SK-N-SH (cell line): Measurements from ENCODE around the gene ACOXL. TPM values are rescaled to one million over a fixed set of nuclear protein-coding genes. Genes with fewer than 3 reads are reported as not detected.
"Not testable (repeated sequence)": the region's sequence is repeated elsewhere in the genome, so short reads cannot be mapped to it uniquely, and the experiment has no call there.

ENCODE experiments used
- CTCF ChIA-PET: fragments of 300-600, 350-600 bp; formaldehyde crosslinking; extraction: SDS; loops from one replicate; lab custom pipeline; 2021; lab: Yijun Ruan, JAX
- POLR2A ChIA-PET: fragments of 350-600 bp; sonication (Branson Sonifier 250); formaldehyde crosslinking; extraction: SDS; loops from one replicate; lab custom pipeline; 2020; ENCODE audit warnings: antibody characterized with exemption, inconsistent platforms; lab: Yijun Ruan, JAX
- DNase-seq: peaks from one replicate; pipeline ENCODE4 v3.0.0; 2012
- H2AFZ ChIP-seq: fragments of 200-600 bp; sonication (generic); 2 replicates; pipeline ENCODE4 v1.8.1; 2016; ENCODE audit warnings: antibody characterized with exemption, mild to moderate bottlenecking, low read depth
- H3F3A ChIP-seq: fragments of 200-600 bp; sonication (generic); replicated peaks from 2 replicates; pipeline ENCODE3; 2016; ENCODE audit warnings: antibody characterized with exemption, mild to moderate bottlenecking; ENCODE audit not compliant: insufficient read depth
- H3K27ac ChIP-seq, 2 experiments: fragments of 200-500 bp in 1 of 2; fragments of 200-600 bp in 1 of 2; sonication (Bioruptor generic) in 1 of 2; sonication (generic), shearing (Covaris generic) in 1 of 2; 2 replicates each; pipeline versions ENCODE4 v1.5.1 to v1.6.1; 2014 to 2016; ENCODE audit warnings: low read depth in 2 of 2, inconsistent platforms in 1 of 2, low read length in 1 of 2, mild to moderate bottlenecking in 1 of 2, mixed read lengths in 1 of 2
- H3K27me3 ChIP-seq: fragments of 200-600 bp; sonication (generic), shearing (Covaris generic); 2 replicates; pipeline ENCODE4 v1.6.1; 2016; ENCODE audit warnings: mixed run types; ENCODE audit not compliant: insufficient read depth
- H3K36me3 ChIP-seq, 2 experiments: fragments of 200-500 bp in 1 of 2; fragments of 200-600 bp in 1 of 2; sonication (Bioruptor generic) in 1 of 2; sonication (generic) in 1 of 2; replicated peaks in 1 of 2; 2 replicates each; pipeline versions ENCODE3 to v1.5.1; 2014 to 2016; ENCODE audit warnings: low read length in 1 of 2, mild to moderate bottlenecking in 1 of 2; ENCODE audit not compliant: insufficient read depth in 2 of 2, control insufficient read depth in 1 of 2
- H3K4me1 ChIP-seq, 2 experiments: fragments of 200-500 bp in 1 of 2; fragments of 200-600 bp in 1 of 2; sonication (Bioruptor generic) in 1 of 2; sonication (generic), shearing (Covaris generic) in 1 of 2; 2 replicates each; pipeline versions ENCODE4 v1.5.1 to v1.6.1; 2014 to 2016; ENCODE audit warnings: low read depth in 1 of 2, low read length in 1 of 2, mixed run types in 1 of 2; ENCODE audit not compliant: insufficient read depth in 2 of 2, control insufficient read depth in 1 of 2
- H3K4me2 ChIP-seq: fragments of 200-600 bp; sonication (generic), shearing (Covaris generic); 2 replicates; pipeline ENCODE4 v1.6.1; 2017; ENCODE audit warnings: mixed run types
- H3K4me3 ChIP-seq, 2 experiments: fragments of 200-500 bp in 1 of 2; fragments of 200-600 bp in 1 of 2; sonication (Bioruptor generic) in 1 of 2; sonication (generic), shearing (Covaris generic) in 1 of 2; 2 replicates each; pipeline versions ENCODE4 v1.5.1 to v1.8.1; 2014 to 2016; ENCODE audit warnings: low read depth in 2 of 2, inconsistent platforms in 1 of 2, low read length in 1 of 2, mild to moderate bottlenecking in 1 of 2, mixed read lengths in 1 of 2, moderate library complexity in 1 of 2
- H3K79me2 ChIP-seq: fragments of 200-600 bp; sonication (generic); 2 replicates; pipeline ENCODE4 v1.8.1; 2017; ENCODE audit warnings: mild to moderate bottlenecking; ENCODE audit not compliant: insufficient read depth
- H3K9ac ChIP-seq: fragments of 200-600 bp; sonication (generic); 2 replicates; pipeline ENCODE4 v1.6.1; 2017; ENCODE audit warnings: mixed run types
- H3K9me2 ChIP-seq: fragments of 200-600 bp; sonication (generic); 2 replicates; pipeline ENCODE4 v1.6.1; 2017; ENCODE audit warnings: mixed run types
- H3K9me3 ChIP-seq: fragments of 200-600 bp; sonication (generic); 2 replicates; pipeline ENCODE4 v1.6.1; 2017; ENCODE audit warnings: mixed run types, mild to moderate bottlenecking, moderate library complexity
- H4K20me1 ChIP-seq: fragments of 200-600 bp; sonication (generic); 2 replicates; pipeline ENCODE4 v1.6.1; 2017; ENCODE audit warnings: mild to moderate bottlenecking, mixed run types; ENCODE audit not compliant: insufficient read depth
- CTCF ChIP-seq: fragments of 200-600 bp; sonication (generic); IDR thresholded peaks from 2 replicates; pipeline ENCODE4 v1.6.1; 2017; ENCODE audit warnings: antibody characterized with exemption, mild to moderate bottlenecking, moderate library complexity
- ELF1 ChIP-seq: IDR thresholded peaks from 2 replicates; pipeline ENCODE4 v1.4.0; 2012
- EP300 ChIP-seq, 2 experiments: IDR thresholded peaks; 2 replicates each; pipeline versions ENCODE4 v1.4.0 to v1.6.1; 2012; ENCODE audit warnings: borderline replicate concordance in 1 of 2, low read depth in 1 of 2, low read length in 1 of 2
- EZH2phosphoT487 ChIP-seq: fragments of 200-600 bp; sonication (generic); IDR thresholded peaks from 2 replicates; pipeline ENCODE4 v1.6.1; 2017; ENCODE audit warnings: low read depth, mixed run types, mild to moderate bottlenecking, antibody characterized with exemption, moderate library complexity, borderline replicate concordance
- FOSL2 ChIP-seq: IDR thresholded peaks from 2 replicates; pipeline ENCODE4 v1.4.0; 2012; ENCODE audit warnings: low read depth, mild to moderate bottlenecking, moderate library complexity, borderline replicate concordance
- JUND ChIP-seq: IDR thresholded peaks from 2 replicates; pipeline ENCODE4 v1.4.0; 2012
- MAX ChIP-seq: IDR thresholded peaks from 2 replicates; pipeline ENCODE4 v1.4.0; 2012; ENCODE audit warnings: low read depth
- MXI1 ChIP-seq: IDR thresholded peaks from 2 replicates; pipeline ENCODE4 v1.6.1; 2012; ENCODE audit warnings: mild to moderate bottlenecking, low read depth, low read length, improper control_type of control experiment
- NRF1 ChIP-seq: IDR thresholded peaks from 2 replicates; pipeline ENCODE4 v1.6.1; 2012; ENCODE audit warnings: low read depth, mild to moderate bottlenecking, low read length
- POLR2AphosphoS5 ChIP-seq: IDR thresholded peaks from 2 replicates; pipeline ENCODE4 v1.6.1; 2012; ENCODE audit warnings: low read depth, low read length
- RAD21 ChIP-seq: IDR thresholded peaks from 2 replicates; pipeline ENCODE4 v1.6.1; 2012; ENCODE audit warnings: mild to moderate bottlenecking, low read length
- RXRA ChIP-seq: IDR thresholded peaks from 2 replicates; pipeline ENCODE4 v1.4.0; 2012; ENCODE audit warnings: low read depth, mild to moderate bottlenecking, borderline replicate concordance
- SIN3A ChIP-seq: IDR thresholded peaks from 2 replicates; pipeline ENCODE4 v1.6.1; 2012; ENCODE audit warnings: low read depth, mild to moderate bottlenecking, low read length, moderate library complexity, borderline replicate concordance
- TAF1 ChIP-seq: IDR thresholded peaks from 2 replicates; pipeline ENCODE4 v1.6.1; 2012; ENCODE audit warnings: low read depth, mild to moderate bottlenecking, low read length, moderate library complexity, borderline replicate concordance
- TCF12 ChIP-seq: IDR thresholded peaks from 2 replicates; pipeline ENCODE4 v1.4.0; 2012
- TEAD4 ChIP-seq: IDR thresholded peaks from 2 replicates; pipeline ENCODE4 v1.4.0; 2012; ENCODE audit warnings: mild to moderate bottlenecking, borderline replicate concordance; ENCODE audit not compliant: insufficient read depth
- USF1 ChIP-seq: IDR thresholded peaks from 2 replicates; pipeline ENCODE4 v1.4.0; 2012; ENCODE audit warnings: low read depth, borderline replicate concordance
- WGBS: methylation state at CpG from one replicate; pipeline ENCODE4 v1.1.6; 2017; ENCODE audit warnings: low lambda C conversion rate; 5-methylcytosine and 5-hydroxymethylcytosine counted together
- polyA plus RNA-seq, 3 experiments: library from polyadenylated mRNA; depleted of rRNA; stranded (reverse); fragments of >200 nt; gene quantifications; 2 replicates each; pipeline ENCODE4 v1.2.3, GENCODE V29; 2012
- TF ChIP-seq, protein P1 (sequence below): IDR thresholded peaks from 2 replicates; pipeline ENCODE4; 2012
- TF ChIP-seq, protein P2 (sequence below): IDR thresholded peaks from 2 replicates; pipeline ENCODE4 v1.6.1; 2012; ENCODE audit warnings: mild to moderate bottlenecking, low read depth, low read length, moderate library complexity

The ACOXL gene
- polyA plus RNA-seq, 1 of the 3 experiments (the other 2 are of a cell fraction) = not detected

DNA sequence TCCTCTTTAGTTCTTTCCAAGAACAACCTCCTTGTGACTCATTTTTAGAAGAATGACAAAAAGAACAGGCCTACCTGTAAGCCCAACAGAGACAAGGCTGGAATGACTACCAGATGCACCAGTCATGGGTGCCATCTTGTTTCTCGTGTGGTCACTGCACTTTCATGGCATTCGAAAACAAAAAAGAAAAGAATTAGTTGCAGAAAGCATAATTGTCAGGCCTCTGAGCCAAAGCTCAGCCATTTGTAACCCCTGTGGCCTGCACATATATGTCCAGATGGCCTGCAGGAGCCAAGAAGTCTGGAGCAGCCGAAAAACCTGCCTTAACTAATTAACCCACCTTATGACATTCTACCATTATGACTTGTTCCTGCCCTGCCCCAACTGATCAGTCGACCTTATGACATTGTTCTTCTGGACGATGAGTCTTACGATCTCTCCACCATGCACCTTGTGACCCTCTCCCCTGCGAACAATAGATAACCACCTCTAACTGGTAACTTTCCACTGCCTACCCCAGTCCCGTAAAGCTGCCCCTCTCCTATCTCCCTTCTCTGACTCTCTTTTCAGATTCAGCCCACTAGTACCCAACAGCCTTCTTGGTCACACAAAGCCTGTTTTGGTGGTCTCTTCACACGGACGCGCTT, 40.6 kb upstream of the ACOXL start:
- Histone ChIP-seq H3K9ac (no peak overlapping the region), H3K27me3 (no peaks in the 10 kb centered on the region; the same call in 1 of the 2 replicates), H3K4me2 (no peak overlapping the region), H3K27ac (no peak overlapping the region), H3K9me2 (no peaks in the 10 kb centered on the region), H3K9me3 (no peaks in the 10 kb centered on the region), H3F3A (no peaks in the 10 kb centered on the region), H3K4me1 (no peaks in the 10 kb centered on the region; a peak in 2 of 4 replicates), H3K79me2 (no peaks in the 10 kb centered on the region), H4K20me1 (no peaks in the 10 kb centered on the region), H2AFZ (no peak overlapping the region), H3K4me3 (no peak overlapping the region), H3K36me3 (no peaks in the 10 kb centered on the region)
- 65% methylated on average over 11 of the region's 11 CpGs for WGBS
- ChIA-PET CTCF (interaction anchor here (0.9 kb wide), 1 partner anchor 63 kb away, joined by 3 read pairs; no protein-coding TSS in a partner anchor), POLR2A (no interaction called here)
- DNase-seq = no peak
- TF ChIP-seq USF1 (no peak), POLR2AphosphoS5 (no peak), EP300 (IDR thresholded peaks at IDR 0.05; ENCODE audit: borderline replicate concordance in 1 of 2, low read depth in 1 of 2, low read length in 1 of 2) (no peak), EZH2phosphoT487 (no peak), TAF1 (no peak), MAX (no peak), MXI1 (no peak), CTCF (no peak), FOSL2 (no peak), TCF12 (no peak), RXRA (no peak), NRF1 (no peak), SIN3A (no peak), ELF1 (no peak), TEAD4 (no peak), JUND (no peak), RAD21 (no peak)
- TF ChIP-seq, protein P1, sequence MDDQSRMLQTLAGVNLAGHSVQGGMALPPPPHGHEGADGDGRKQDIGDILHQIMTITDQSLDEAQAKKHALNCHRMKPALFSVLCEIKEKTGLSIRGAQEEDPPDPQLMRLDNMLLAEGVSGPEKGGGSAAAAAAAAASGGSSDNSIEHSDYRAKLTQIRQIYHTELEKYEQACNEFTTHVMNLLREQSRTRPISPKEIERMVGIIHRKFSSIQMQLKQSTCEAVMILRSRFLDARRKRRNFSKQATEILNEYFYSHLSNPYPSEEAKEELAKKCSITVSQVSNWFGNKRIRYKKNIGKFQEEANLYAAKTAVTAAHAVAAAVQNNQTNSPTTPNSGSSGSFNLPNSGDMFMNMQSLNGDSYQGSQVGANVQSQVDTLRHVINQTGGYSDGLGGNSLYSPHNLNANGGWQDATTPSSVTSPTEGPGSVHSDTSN = no peak
- TF ChIP-seq, protein P2, sequence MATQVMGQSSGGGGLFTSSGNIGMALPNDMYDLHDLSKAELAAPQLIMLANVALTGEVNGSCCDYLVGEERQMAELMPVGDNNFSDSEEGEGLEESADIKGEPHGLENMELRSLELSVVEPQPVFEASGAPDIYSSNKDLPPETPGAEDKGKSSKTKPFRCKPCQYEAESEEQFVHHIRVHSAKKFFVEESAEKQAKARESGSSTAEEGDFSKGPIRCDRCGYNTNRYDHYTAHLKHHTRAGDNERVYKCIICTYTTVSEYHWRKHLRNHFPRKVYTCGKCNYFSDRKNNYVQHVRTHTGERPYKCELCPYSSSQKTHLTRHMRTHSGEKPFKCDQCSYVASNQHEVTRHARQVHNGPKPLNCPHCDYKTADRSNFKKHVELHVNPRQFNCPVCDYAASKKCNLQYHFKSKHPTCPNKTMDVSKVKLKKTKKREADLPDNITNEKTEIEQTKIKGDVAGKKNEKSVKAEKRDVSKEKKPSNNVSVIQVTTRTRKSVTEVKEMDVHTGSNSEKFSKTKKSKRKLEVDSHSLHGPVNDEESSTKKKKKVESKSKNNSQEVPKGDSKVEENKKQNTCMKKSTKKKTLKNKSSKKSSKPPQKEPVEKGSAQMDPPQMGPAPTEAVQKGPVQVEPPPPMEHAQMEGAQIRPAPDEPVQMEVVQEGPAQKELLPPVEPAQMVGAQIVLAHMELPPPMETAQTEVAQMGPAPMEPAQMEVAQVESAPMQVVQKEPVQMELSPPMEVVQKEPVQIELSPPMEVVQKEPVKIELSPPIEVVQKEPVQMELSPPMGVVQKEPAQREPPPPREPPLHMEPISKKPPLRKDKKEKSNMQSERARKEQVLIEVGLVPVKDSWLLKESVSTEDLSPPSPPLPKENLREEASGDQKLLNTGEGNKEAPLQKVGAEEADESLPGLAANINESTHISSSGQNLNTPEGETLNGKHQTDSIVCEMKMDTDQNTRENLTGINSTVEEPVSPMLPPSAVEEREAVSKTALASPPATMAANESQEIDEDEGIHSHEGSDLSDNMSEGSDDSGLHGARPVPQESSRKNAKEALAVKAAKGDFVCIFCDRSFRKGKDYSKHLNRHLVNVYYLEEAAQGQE = no peak

DNA sequence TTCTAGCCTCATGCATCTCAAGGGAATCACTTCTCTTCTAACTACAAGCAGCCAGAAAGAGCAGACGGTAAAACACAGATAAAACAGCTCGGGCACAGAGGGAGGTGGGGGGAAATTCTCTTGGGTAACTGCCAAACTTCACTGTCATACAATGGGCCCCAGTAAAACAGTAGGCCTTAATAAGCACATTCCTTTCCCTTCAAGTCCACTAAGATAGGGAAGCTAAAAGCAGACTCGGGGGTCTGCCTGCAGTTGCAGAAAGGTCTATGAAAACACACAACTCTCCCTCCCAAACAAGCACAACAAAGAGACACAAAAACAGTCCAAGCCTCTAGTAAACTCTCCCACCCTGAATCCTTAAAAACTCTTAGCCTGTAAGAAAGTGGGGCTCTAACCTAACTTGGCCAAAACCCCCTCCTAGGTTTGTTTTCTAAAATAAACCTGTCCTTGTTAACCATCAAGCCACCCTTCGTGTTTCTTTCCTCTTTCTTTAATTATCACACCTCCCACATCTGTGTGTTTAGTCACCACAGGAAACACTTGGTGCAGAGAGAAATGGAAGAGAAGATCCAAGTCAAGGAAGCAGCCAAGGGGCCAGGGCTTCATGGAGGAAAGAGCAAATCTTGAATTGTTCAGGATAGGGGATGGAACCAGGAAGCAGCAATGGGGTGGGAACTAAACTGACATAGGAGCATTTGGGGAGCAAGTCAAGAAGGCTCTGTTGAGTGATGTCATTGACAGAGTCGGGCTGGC, 37.1 kb upstream of the ACOXL start:
- WGBS = 21% methylated on average over 5 of the region's 5 CpGs

More for the DNA sequence above, 37.1 kb upstream of the ACOXL start:
- H4K20me1 ChIP-seq, H3K9me2 ChIP-seq, H2AFZ ChIP-seq, DNase-seq, H3K79me2 ChIP-seq, H3K36me3 ChIP-seq, H3K4me2 ChIP-seq, H3K4me1 ChIP-seq, H3K9ac ChIP-seq, H3K27ac ChIP-seq, H3F3A ChIP-seq, H3K9me3 ChIP-seq, POLR2A ChIA-PET, H3K4me3 ChIP-seq, H3K27me3 ChIP-seq: not testable (repeated sequence)
- CTCF ChIA-PET = interaction anchor here (1.2 kb wide), 1 partner anchor 38 kb away, joined by 3 read pairs; no protein-coding TSS in a partner anchor
